HG03378 (cell line): Measurements from ENCODE around the gene PSD2.
"Not testable (repeated sequence)": the region's sequence is repeated elsewhere in the genome, so short reads cannot be mapped to it uniquely, and the experiment has no call there.

Source experiments
- ATAC-seq: cut with Tn5 transposase; IDR thresholded peaks from one replicate; pipeline ENCODE4 v1.9.1; 2021; ENCODE audit warnings: mild to moderate bottlenecking, moderate library complexity; ENCODE audit not compliant: unreplicated experiment

The PSD2 gene

GRCh38 chr5:139789116-139789844, 6.3 kb upstream of the PSD2 start:
- no peak for ATAC-seq

GRCh38 chr5:139789845-139790189, 5.8 kb upstream of the PSD2 start:
- ATAC-seq = no peak

GRCh38 chr5:139792218-139792617, 3.4 kb upstream of the PSD2 start:
- no peak for ATAC-seq

GRCh38 chr5:139792655-139793054, 3.0 kb upstream of the PSD2 start:
- ATAC-seq = not testable (repeated sequence)

GRCh38 chr5:139794067-139794846, 1.4 kb upstream of the PSD2 start:
- ATAC-seq = no peak

- ATAC-seq = no peak
Observed at GRCh38 chr5:139796061-139796806, 626 bp downstream of the PSD2 start.

- no peak for ATAC-seq
Observed at GRCh38 chr5:139797335-139797734, 1.7 kb downstream of the PSD2 start.

GRCh38 chr5:139797856-139798510, 2.4 kb downstream of the PSD2 start:
- ATAC-seq = no peak

- ATAC-seq = no peak
Observed at GRCh38 chr5:139798883-139799282, 3.3 kb downstream of the PSD2 start.

GRCh38 chr5:139799359-139799758, 3.8 kb downstream of the PSD2 start:
- no peak for ATAC-seq

- no peak for ATAC-seq
Observed at GRCh38 chr5:139803978-139804377, 8.4 kb downstream of the PSD2 start.

GRCh38 chr5:139804800-139805397, 9.3 kb downstream of the PSD2 start:
- no peak for ATAC-seq

GRCh38 chr5:139805545-139805944, 9.9 kb downstream of the PSD2 start:
- no peak for ATAC-seq

GRCh38 chr5:139806111-139806510, 10.5 kb downstream of the PSD2 start:
- ATAC-seq = no peak

- ATAC-seq = no peak
Observed at GRCh38 chr5:139806726-139807646, 11.4 kb downstream of the PSD2 start.

- no peak for ATAC-seq
Observed at GRCh38 chr5:139807647-139808030, 12.0 kb downstream of the PSD2 start.

- no peak for ATAC-seq
Observed at GRCh38 chr5:139808481-139809330, 13.1 kb downstream of the PSD2 start.

- no peak for ATAC-seq
Observed at GRCh38 chr5:139809331-139809810, 13.8 kb downstream of the PSD2 start.
